ENCODE results near the gene DYRK1A. TPM values are rescaled to one million over a fixed set of nuclear protein-coding genes. Genes with fewer than 3 reads are reported as not detected.
"Not testable (repeated sequence)": the region's sequence is repeated elsewhere in the genome, so short reads cannot be mapped to it uniquely, and the experiment has no call there.

The DYRK1A gene
- total RNA-seq: 43.8 and 76.0 TPM in 2 replicates

- peak; percentile 94 for DNase-seq (ENCODE audit: low read depth)
Observed at GRCh38 chr21:37366482-37367316, at the start of gene DYRK1A. DYRK1A (plus strand) TSS chr21:37366773; CDS start chr21:37420375, 53,602 bp downstream.

GRCh38 chr21:37319551-37319950 lies 47.0 kb upstream of the DYRK1A start:
- no peak for DNase-seq (ENCODE audit: low read depth)

GRCh38 chr21:37322084-37322483 lies 44.5 kb upstream of the DYRK1A start:
- DNase-seq (ENCODE audit: low read depth): no peak

- DNase-seq (ENCODE audit: low read depth): no peak
Observed at GRCh38 chr21:37324558-37324957, 42.0 kb upstream of the DYRK1A start.

GRCh38 chr21:37328147-37328546 lies 38.4 kb upstream of the DYRK1A start:
- DNase-seq (ENCODE audit: low read depth): not testable (repeated sequence)

- no peak for DNase-seq (ENCODE audit: low read depth)
Observed at GRCh38 chr21:37331411-37331810, 35.2 kb upstream of the DYRK1A start.

- DNase-seq (ENCODE audit: low read depth): no peak
Observed at GRCh38 chr21:37335053-37335452, 31.5 kb upstream of the DYRK1A start.

- no peak for DNase-seq (ENCODE audit: low read depth)
Observed at GRCh38 chr21:37337179-37337578, 29.4 kb upstream of the DYRK1A start.

GRCh38 chr21:37337831-37338230 lies 28.7 kb upstream of the DYRK1A start:
- DNase-seq (ENCODE audit: low read depth): no peak

GRCh38 chr21:37338671-37339551 lies 27.7 kb upstream of the DYRK1A start:
- peak; percentile 67 for DNase-seq (ENCODE audit: low read depth)

GRCh38 chr21:37339552-37339939 lies 27.0 kb upstream of the DYRK1A start:
- no peak for DNase-seq (ENCODE audit: low read depth)

- DNase-seq (ENCODE audit: low read depth): peak; percentile 17
Observed at GRCh38 chr21:37341254-37341960, 25.2 kb upstream of the DYRK1A start.

GRCh38 chr21:37342046-37342632 lies 24.4 kb upstream of the DYRK1A start:
- DNase-seq (ENCODE audit: low read depth): peak; percentile 2

- DNase-seq (ENCODE audit: low read depth): no peak
Observed at GRCh38 chr21:37346841-37347430, 19.6 kb upstream of the DYRK1A start.

GRCh38 chr21:37348664-37349063 lies 17.9 kb upstream of the DYRK1A start:
- peak; percentile 9 for DNase-seq (ENCODE audit: low read depth)

- no peak for DNase-seq (ENCODE audit: low read depth)
Observed at GRCh38 chr21:37350472-37350871, 16.1 kb upstream of the DYRK1A start.

GRCh38 chr21:37356706-37357105 lies 9.9 kb upstream of the DYRK1A start:
- no peak for DNase-seq (ENCODE audit: low read depth)

- DNase-seq (ENCODE audit: low read depth): peak; percentile 61
Observed at GRCh38 chr21:37357691-37358090, 8.9 kb upstream of the DYRK1A start.

GRCh38 chr21:37358397-37358796 lies 8.2 kb upstream of the DYRK1A start:
- DNase-seq (ENCODE audit: low read depth): no peak

GRCh38 chr21:37363936-37364335 lies 2.6 kb upstream of the DYRK1A start:
- DNase-seq (ENCODE audit: low read depth): no peak

GRCh38 chr21:37364722-37365121 lies 1.9 kb upstream of the DYRK1A start:
- no peak for DNase-seq (ENCODE audit: low read depth)

All from renal cortical epithelial cell (primary cell).